NCI-H2171 treated with DMSO at 0.1 percent for 48 hours (cell line): Measurements from ENCODE around the gene SH2D5.

Experiments used
- DNase-seq: peaks from one replicate; lab custom pipeline; 2025; lab: John Stamatoyannopoulos, UW

Gene SH2D5

GRCh38 chr1:20732588-20733359 lies at the start of gene SH2D5:
Gene SH2D5 (minus strand): TSS chr1:20732703. CDS start chr1:20728044, 4,659 bp downstream.
- DNase-seq: peak; percentile 83

- no peak for DNase-seq
These were observed 43.2 kb upstream of the SH2D5 start for GRCh38 chr1:20775700-20776099.

DNA sequence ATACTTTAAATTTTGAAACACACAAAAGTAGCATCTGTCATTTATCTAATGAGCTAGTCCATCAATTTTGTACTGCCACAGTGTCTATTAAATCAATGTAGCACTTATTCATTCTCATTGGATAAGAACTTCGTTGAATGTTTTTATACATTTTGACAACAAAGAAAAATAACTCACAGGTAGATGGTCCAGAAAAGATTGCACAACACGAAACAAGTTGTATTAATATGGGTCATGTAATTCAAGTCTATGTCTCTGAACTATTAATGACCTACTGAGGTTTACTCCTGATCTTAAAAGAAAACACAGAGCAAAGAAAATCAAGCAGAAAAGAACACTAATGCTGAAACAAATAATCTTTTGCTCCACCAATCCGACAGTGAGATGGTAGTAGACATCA lies 39.3 kb upstream of the SH2D5 start:
- DNase-seq: no peak

- DNase-seq: no peak
These were observed 38.0 kb upstream of the SH2D5 start for GRCh38 chr1:20770314-20771087.

DNA sequence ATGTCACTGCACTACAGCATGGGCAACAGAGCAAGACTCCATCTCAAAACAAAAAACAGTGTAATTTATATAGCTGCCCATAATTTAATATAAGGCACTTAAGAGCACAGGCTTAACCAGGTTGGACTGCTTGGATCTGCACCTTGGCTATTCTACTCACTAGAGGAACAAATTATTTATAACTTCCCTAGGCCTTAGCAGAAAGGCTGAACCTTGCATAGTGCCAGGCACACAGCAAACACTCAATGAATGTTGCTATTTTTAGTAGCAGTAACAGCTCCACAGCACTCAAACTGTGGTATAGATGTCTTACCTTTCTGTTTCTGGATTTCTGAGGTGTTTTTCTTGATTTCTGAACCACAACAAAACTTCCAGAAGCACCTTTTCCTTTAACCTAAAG lies 34.8 kb upstream of the SH2D5 start:
- DNase-seq: no peak

- DNase-seq: no peak
These were observed 30.9 kb upstream of the SH2D5 start for GRCh38 chr1:20763417-20763816.

DNA sequence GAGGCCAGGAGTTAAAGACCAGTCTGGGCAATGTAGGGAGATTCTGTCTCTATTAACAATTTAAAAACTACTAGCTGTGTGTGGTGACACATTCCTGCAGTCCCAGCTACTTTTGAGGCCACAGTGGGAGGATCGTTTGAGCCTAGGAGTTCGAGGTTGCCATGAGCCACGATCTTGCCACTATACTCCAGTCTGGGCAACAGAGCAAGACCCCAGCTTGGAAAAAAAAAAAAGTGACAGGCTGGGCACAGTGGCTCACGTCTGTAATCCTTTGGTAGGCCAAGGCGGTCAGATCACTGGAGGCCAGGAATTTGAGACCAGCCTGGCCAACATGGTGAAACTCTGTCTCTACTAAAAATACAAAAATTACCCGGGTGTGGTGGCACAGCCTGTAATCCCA lies 27.8 kb upstream of the SH2D5 start:
- DNase-seq: no peak

- DNase-seq: no peak
These were observed 21.1 kb upstream of the SH2D5 start for GRCh38 chr1:20753589-20753988.

DNA sequence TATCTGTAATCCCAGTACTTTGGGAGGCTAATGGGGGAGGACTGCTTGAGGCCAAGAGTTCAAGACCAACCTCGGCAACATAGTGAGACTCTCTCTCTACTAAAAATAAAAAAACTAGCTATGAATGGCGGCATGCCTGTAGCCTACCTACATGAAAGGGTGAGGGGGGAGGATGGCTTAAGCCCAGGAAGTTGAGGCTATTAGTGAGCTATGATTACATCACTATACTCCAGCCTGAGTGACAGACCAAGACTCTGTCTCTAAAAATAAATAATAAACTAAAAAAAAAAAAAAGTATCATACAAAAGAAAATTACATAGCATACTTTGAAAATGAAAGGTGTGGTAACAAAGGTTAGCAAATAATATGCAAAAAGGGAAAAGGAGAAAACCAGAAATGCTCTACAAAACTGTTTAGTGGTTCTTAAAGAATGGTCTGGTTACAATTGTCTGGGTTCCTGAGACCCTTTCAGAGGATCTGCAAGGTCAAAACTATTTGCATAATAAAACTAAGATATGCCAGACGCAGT lies 19.0 kb upstream of the SH2D5 start:
- no peak for DNase-seq

DNA sequence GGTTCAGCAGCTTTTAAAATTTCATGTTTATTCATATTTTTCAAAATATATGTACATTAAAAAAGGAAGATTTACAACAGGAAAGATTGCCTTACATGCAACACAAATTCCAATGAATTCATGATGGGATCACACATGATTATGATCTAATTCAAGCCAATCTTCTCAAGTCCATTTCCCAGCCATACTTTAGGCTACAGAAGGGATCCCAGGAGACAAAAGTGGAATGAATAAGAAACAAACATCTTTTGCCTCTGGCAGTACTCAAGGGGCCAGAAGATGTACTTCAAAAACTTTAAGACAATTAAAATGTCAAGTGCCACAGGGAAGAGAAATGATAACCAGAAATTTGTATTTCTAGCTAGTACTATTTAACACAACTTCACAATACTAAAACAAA lies 10.2 kb upstream of the SH2D5 start:
- DNase-seq: no peak

- DNase-seq: no peak
These were observed 8.3 kb upstream of the SH2D5 start for GRCh38 chr1:20740781-20741180.

- no peak for DNase-seq
These were observed 6.7 kb upstream of the SH2D5 start for GRCh38 chr1:20739225-20739624.

GRCh38 chr1:20735581-20736111 lies 3.1 kb upstream of the SH2D5 start:
- no peak for DNase-seq

DNA sequence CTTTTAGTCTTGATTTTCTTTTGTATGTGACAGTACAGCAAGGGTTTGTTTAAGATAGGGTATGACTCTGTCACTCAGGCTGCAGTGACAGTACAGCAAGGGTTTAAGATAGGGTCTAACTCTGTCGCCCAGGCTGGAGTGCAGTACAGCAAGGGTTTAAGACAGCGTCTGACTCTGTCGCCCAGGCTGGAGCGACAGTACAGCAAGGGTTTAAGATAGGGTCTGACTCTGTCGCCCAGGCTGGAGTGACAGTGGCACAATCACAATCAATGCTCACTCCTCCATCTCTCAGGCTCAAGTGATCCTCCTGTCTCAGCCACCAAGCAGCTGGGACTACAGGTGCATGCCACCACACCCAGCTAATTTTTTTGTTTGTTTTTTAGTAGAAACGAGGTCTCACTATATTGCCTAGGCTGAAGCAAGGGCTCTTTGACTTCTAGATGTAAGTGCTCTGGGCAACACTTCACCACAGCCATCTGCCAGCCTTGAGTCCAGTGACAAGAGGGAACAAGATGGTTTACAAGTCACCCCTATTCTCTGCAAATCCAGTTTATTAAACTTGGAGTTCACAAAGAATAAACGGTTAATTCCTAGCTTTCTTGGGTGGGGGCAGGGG lies 965 bp upstream of the SH2D5 start:
- peak; percentile 57 for DNase-seq

DNA sequence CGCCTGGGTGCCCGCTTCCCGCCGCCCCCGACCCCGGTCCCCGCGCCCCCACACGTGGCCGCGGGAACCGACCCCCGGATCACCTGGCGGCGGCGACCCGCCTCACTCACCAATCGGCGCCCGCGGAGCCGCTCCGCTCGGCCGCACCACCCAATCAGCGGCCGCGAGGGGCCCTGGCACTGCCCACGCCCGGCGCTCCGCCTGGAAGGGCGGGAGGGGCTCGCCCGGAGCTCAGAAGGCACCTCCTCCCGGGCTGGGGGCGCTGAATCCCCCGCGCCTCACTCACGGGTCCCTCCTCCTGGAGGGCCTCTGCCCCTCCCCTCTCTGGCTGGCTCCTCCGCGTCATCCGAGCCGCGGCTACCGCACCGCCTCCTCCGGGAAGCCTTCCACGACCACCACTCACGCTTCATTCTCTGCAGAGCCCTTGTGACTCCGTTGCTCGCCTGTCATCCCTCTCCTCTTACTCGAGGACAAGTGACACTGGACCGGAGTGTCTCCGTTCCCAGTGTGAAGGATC lies 374 bp downstream of the SH2D5 start:
- DNase-seq: peak; percentile 79

DNA sequence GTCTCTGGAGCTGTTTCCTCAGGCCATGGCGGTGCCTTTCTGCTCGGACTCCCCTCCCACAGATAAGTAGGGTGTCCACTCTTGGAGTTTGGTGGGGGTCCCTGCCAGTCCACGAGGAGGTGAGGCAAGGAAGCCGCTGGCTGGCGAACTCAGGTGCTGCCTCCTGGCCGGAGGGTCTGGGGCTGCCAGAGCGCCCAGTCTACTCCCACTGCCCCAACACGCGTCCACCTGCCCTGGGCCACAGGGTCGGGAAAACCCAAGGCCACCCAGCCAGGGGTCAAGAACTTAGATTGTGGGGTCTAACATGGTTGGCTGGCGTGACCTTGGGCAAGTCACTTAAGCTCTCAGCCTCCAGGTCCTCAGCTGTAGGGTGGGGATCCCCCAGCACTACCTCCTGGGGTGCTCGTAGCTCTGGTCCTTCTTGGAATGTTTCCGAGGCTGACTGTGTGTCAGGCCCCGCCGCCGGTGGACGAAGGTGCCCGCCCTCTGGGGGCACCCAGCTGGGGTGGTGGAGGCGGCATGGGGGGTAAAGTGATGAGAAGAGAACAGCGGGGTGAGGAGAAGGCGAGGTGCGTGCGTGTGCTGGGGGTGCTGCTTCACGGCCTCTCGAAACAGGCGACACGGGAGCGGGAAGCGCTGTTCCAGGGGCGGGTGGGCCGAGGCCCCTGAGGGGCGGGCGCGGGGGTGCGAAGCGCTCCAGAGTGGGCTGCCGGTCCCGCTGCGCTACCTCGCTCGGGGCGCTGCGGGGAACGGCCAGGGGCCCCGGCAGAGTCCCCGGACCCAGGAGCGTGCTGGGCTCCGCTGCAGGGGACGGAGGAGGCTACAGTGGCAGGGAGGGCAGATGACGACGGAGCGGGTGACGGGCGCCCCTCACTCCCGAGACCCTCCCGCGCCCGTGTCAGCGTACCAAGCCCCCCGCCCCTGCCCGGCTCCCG lies 1.2 kb downstream of the SH2D5 start:
- DNase-seq: no peak

DNA sequence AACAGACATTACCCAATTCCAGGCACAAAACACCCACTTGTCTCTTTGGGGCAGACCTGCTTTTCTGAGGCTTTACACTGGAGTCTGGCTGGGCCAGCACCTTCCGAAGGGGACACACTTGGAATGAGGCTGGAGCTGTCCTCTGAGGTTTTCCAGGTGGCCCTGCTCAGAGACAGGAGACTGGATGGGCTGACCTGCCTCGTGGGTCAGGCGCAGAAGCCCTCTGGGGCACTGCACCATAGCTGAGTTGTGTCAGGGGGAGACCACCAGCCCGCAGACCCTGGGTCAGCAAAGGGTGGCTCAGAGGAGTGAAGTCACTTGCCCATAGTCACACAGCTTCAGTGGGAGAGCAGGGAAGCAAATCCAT lies 1.8 kb downstream of the SH2D5 start:
- DNase-seq: no peak

GRCh38 chr1:20729990-20730689 lies 2.4 kb downstream of the SH2D5 start:
- no peak for DNase-seq

- DNase-seq: peak; percentile 44
These were observed 3.2 kb downstream of the SH2D5 start for GRCh38 chr1:20729155-20729931.
